Transverse colon (tissue), 4 donors: ENCODE results near the gene MYH10. TPM values are rescaled to one million over a fixed set of nuclear protein-coding genes. Genes with fewer than 3 reads are reported as not detected.
A peak's percentile ranks its signal among the peaks of the same experiment; 100 is the strongest.
"Not testable (repeated sequence)": the region's sequence is repeated elsewhere in the genome, so short reads cannot be mapped to it uniquely, and the experiment has no call there.

Experiments used
- DNase-seq: peaks from one replicate; pipeline ENCODE4 v3.0.0-alpha.2; 2019
- H3K27ac ChIP-seq, 4 donors: fragments of 200-600 bp; sonication (generic); 2 replicates each; pipeline ENCODE4 v1.5.1; 2016 to 2018; ENCODE audit warnings: inconsistent platforms in 4 of 4
- H3K27me3 ChIP-seq: fragments of 200-600 bp; sonication (generic); 2 replicates; pipeline ENCODE4 v1.5.1; 2017; ENCODE audit warnings: inconsistent platforms
- H3K36me3 ChIP-seq, 4 donors: fragments of 200-600 bp; sonication (generic); 2 replicates each; pipeline ENCODE4 v1.5.1; 2017 to 2019; ENCODE audit warnings: inconsistent platforms in 4 of 4
- H3K4me1 ChIP-seq, 4 donors: fragments of 200-600 bp; sonication (generic); 2 replicates each; pipeline ENCODE4 v1.5.1; 2017 to 2020; ENCODE audit warnings: inconsistent platforms in 4 of 4
- H3K4me3 ChIP-seq, 4 donors: fragments of 200-600 bp; sonication (generic); 1 replicate in 1 of 4; 2 replicates in 3 of 4; pipeline versions ENCODE4 v1.5.1 to v1.6.1; 2017 to 2019; ENCODE audit warnings: inconsistent platforms in 4 of 4
- H3K9me3 ChIP-seq, 2 donors: fragments of 200-600 bp; sonication (generic); 2 replicates each; pipeline ENCODE4 v1.5.1; 2017 to 2019; ENCODE audit warnings: inconsistent platforms in 2 of 2
- CTCF ChIP-seq, 5 experiments: fragments of 200-600 bp in 3 of 5; fragments of 450-650 bp in 2 of 5; sonication (generic) in 3 of 5; IDR thresholded peaks; 1 replicate in 2 of 5; 2 replicates in 3 of 5; pipeline ENCODE4 v1.5.1; 2016 to 2017; ENCODE audit warnings: antibody characterized with exemption in 5 of 5, inconsistent platforms in 3 of 5, mild to moderate bottlenecking in 2 of 5, moderate library complexity in 1 of 5
- EP300 ChIP-seq: sonication (generic); formaldehyde crosslinking; IDR thresholded peaks from one replicate; pipeline ENCODE4 v1.6.1; 2017; ENCODE audit warnings: antibody characterized with exemption, low read depth
- POLR2A ChIP-seq: fragments of 450-650 bp; IDR thresholded peaks from one replicate; pipeline ENCODE4 v1.6.1; 2016; ENCODE audit warnings: antibody characterized with exemption, mild to moderate bottlenecking, moderate library complexity
- POLR2AphosphoS5 ChIP-seq, 3 donors: sonication (generic); formaldehyde crosslinking; IDR thresholded peaks; one replicate each; pipeline ENCODE4 v1.6.1; 2016; ENCODE audit warnings: antibody characterized with exemption in 3 of 3
- WGBS, 2 donors: methylation state at CpG; one replicate each; pipeline ENCODE4 v1.1.5; 2018; ENCODE audit warnings: low coverage in 1 of 2; 5-methylcytosine and 5-hydroxymethylcytosine counted together
- in situ Hi-C, 4 donors: fragments of 200-750 bp; cut with MboI; loops; one replicate each; pipeline versions ENCODE4 v1.15.0 to v1.15.1; 2017; ENCODE audit warnings: low sequenced_read_pairs in 3 of 4, low pct_ligation_motif_present in 1 of 4, low pct_unique_long_range_greater_than_20kb in 1 of 4
- intact Hi-C: fragments of 100-400 bp; cut with DNase I; formaldehyde crosslinking; loops from one replicate; pipeline ENCODE4 v1.15.1; 2023; ENCODE audit warnings: low total_unique reads
- total RNA-seq, 4 donors: library from RNA; depleted of rRNA; stranded (reverse); fragments of >200 nt; gene quantifications; one replicate each; pipeline ENCODE4 v1.1.0, GENCODE V29; 2016

MYH10 gene
- total RNA-seq, 4 donors from 2014 or later = 3.7 to 71.2 (median 8.3) TPM

GRCh38 chr17:8542599-8543502 is 87.7 kb downstream of the MYH10 start:
- Histone ChIP-seq H3K9me3 (no peaks in the 10 kb centered on the region), H3K27ac (no peak overlapping the region), H3K36me3 (no peaks in the 10 kb centered on the region), H3K4me1 (peaks cover 0 to 4% (median 0%) of the 10 kb centered on the region in 4 donors), H3K27me3 (no peaks in the 10 kb centered on the region), H3K4me3 (no peak overlapping the region)
- in situ Hi-C loops (no loop called here), intact Hi-C loops (no loop called here)
- TF ChIP-seq CTCF (IDR thresholded peaks at IDR 0.05) (no peak), EP300 (no peak), POLR2A (no peak), POLR2AphosphoS5 (IDR thresholded peaks at IDR 0.05) (peak in 1 of 3 donors; percentile 10)
- 66 to 70% methylated on average over 5 to 8 of the region's 8 CpGs for WGBS, 2 donors
- peak; percentile 25 for DNase-seq

DNA sequence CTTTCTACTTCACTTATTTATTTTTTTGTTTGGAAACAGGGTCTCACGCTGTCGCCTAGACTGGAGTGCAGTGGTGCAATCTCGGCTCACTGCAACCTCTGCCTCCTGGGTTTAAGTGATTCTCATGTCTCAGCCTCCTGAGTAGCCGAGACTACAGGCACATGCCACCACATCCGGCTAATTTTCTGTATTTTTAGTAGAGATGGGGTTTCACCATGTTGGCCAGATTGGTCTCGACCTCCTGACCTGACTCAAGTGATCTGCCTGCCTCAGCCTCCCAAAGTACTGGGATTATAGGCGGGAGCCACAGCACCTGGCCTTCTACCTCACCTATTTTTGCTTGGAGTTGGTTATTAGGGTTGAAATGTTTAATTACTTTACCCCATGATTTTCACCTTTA is 90.5 kb downstream of the MYH10 start:
- in situ Hi-C loops, H3K4me1 ChIP-seq, DNase-seq, H3K27ac ChIP-seq, H3K27me3 ChIP-seq, H3K36me3 ChIP-seq, H3K4me3 ChIP-seq, H3K9me3 ChIP-seq, intact Hi-C loops: not testable (repeated sequence)
- WGBS, 2 donors = 81% methylated on average over 7 of the region's 7 CpGs; no CpG with 5 or more reads in 1 of the 2 donors

DNA sequence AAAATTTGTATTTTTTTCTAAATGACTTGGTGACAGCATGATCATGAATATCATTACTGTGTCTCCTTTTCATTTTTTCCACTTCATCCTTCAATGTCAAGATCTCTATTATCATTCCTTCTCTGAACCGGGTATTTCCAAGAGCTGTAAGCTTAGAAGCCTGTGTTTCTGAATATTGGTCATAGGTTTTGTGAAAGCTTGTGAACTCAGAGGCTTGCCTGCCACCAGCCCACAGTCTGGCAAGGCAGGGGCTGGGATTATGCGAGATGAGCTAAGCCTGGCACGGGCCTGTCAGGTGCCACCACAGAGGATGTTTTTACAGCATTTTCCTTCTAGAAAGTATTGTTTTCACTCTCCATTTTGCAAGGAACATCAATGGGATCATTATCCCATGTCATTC is 92.8 kb downstream of the MYH10 start:
- TF ChIP-seq POLR2AphosphoS5 (IDR thresholded peaks at IDR 0.05) (no peak), POLR2A (no peak), EP300 (no peak), CTCF (IDR thresholded peaks at IDR 0.05) (no peak)
- Histone ChIP-seq H3K36me3 (no peaks in the 10 kb centered on the region), H3K9me3 (no peaks in the 10 kb centered on the region), H3K4me1 (peaks cover 0 to under 1% (median 0%) of the 10 kb centered on the region in 4 donors), H3K27ac (no peak overlapping the region), H3K4me3 (no peak overlapping the region), H3K27me3 (no peaks in the 10 kb centered on the region)
- intact Hi-C loops = no loop called here
- no peak for DNase-seq
- WGBS, 2 donors = 67 to 75% methylated on average over 3 of the region's 3 CpGs
- in situ Hi-C loops = no loop called here

- intact Hi-C loops = no loop called here
- no peak for DNase-seq
Observed at GRCh38 chr17:8534498-8535188, 95.9 kb downstream of the MYH10 start.

More at GRCh38 chr17:8534498-8535188, 95.9 kb downstream of the MYH10 start:
- TF ChIP-seq POLR2A (no peak), CTCF (IDR thresholded peaks at IDR 0.05) (no peak), POLR2AphosphoS5 (IDR thresholded peaks at IDR 0.05) (no peak), EP300 (no peak)
- Histone ChIP-seq H3K9me3 (no peaks in the 10 kb centered on the region), H3K4me3 (no peak overlapping the region), H3K4me1 (peaks cover 0 to 2% (median 0%) of the 10 kb centered on the region in 4 donors), H3K27me3 (no peaks in the 10 kb centered on the region), H3K27ac (no peak overlapping the region), H3K36me3 (no peaks in the 10 kb centered on the region)
- WGBS, 2 donors = 87 to 94% methylated on average over 3 to 9 of the region's 9 CpGs
- in situ Hi-C loops = no loop called here
